GM12865 (cell line): Measurements from ENCODE around the gene LSM2.

Experiments used
- DNase-seq: peaks from one replicate; pipeline ENCODE4 v3.0.0; 2010; ENCODE audit warnings: low read depth
- H3K4me3 ChIP-seq: 2 replicates; pipeline ENCODE4 v1.5.1; 2011; ENCODE audit warnings: mild to moderate bottlenecking, low read depth, low read length, control low read depth
- TF ChIP-seq, protein P1 (sequence below): IDR thresholded peaks from 2 replicates; pipeline ENCODE4 v1.5.1; 2011; ENCODE audit warnings: low read length, control low read depth, low read depth, inconsistent platforms; ENCODE audit not compliant: insufficient read depth; ENCODE audit errors: missing control alignments

LSM2 gene

DNA sequence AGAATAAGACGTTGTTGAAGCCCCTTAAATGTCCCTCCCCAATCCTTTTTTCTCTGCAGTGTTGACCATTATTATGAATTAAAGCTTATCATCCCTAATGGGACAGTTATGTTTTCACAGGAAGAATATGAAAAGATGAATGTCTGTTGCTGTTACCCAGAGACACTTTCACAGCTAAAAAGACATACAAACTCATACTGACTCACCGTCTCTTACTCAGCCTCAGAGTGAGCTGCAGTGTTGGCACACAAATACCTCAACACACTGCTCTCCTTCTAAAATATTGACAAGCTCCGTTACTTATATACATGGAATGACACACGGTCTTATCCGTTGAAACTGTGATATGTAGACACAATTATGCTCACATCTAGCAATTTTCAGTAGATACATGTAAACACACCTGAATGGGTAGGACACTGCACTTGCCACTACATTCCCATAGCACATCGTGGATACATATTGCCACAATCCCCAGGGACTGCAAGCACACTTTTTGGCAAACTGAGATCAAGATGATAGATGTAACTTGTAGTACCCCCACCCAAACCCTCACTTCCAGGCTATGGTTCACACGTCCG, 53.9 kb downstream of the LSM2 start:
- TF ChIP-seq, protein P1, sequence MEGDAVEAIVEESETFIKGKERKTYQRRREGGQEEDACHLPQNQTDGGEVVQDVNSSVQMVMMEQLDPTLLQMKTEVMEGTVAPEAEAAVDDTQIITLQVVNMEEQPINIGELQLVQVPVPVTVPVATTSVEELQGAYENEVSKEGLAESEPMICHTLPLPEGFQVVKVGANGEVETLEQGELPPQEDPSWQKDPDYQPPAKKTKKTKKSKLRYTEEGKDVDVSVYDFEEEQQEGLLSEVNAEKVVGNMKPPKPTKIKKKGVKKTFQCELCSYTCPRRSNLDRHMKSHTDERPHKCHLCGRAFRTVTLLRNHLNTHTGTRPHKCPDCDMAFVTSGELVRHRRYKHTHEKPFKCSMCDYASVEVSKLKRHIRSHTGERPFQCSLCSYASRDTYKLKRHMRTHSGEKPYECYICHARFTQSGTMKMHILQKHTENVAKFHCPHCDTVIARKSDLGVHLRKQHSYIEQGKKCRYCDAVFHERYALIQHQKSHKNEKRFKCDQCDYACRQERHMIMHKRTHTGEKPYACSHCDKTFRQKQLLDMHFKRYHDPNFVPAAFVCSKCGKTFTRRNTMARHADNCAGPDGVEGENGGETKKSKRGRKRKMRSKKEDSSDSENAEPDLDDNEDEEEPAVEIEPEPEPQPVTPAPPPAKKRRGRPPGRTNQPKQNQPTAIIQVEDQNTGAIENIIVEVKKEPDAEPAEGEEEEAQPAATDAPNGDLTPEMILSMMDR: no peak
- H3K4me3 ChIP-seq: no peak overlapping the region
- no peak for DNase-seq

DNA sequence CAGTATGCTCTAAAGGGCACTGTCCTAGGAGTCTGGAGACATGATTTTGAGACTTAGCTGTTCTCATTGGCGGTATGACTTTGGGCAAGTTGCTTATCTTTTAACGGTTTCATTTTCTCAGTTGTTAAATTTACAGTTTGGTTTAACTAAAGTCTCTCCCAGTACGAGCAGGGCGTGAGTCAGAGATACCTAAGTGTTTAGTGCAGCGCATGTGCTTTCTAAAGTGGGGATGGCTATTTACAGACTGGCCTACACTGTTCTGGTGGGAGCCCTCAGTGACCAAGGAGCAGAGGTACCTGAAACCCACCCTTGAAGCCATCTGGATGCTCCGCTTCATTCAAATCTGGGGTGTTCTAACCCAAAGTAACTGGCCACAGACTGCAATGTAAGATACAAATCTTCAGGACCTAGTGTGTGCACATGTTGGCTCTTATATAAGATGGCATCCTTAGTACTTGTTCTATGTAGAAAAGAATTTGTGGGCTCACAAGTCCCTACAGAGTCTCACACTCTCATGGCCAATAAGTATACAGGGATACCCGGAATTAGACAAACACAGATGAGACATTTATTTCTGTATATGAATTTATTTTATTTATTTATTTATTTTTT, 56.2 kb downstream of the LSM2 start:
- no peak overlapping the region for H3K4me3 ChIP-seq
- no peak for DNase-seq
- TF ChIP-seq, protein P1: no peak

DNA sequence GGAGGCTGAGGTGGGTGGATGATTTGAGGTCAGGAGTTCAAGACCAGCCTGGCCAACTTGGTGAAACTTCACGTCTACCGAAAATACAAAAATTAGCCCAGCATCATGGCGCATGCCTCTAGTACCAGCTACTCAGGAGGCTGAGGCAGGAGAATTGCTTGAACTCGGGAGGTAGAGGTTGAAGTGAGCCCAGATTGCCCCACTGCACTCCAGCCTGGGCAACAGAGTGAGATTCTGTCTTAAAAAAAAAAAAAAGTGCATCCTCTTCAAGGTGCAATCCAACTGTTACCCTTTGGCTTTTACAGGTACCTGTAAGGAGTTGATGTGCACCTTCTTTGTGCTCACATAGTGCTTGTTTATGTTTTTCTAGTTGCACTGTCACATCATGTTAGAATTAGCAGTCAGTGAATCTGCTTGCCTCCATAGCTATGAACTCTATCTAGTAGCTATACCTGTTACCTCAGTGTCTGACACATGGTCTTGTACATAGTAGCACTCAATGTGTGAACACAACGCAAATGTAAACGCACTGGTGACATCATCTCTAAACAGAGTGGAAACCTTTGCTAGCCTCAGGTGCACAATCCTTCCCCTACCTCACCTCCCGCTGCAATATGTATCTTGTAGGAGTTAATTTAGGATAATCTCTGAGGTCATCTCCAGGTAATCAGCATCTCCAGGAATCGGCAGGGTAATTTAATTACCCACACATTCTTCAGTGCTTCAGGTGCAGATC, 57.3 kb downstream of the LSM2 start:
- TF ChIP-seq, protein P1: no peak
- DNase-seq: no peak
- no peak overlapping the region for H3K4me3 ChIP-seq
